Stimulated activated CD4-positive, alpha-beta T cell treated with anti-CD3 and anti-CD28 coated beads, TNF-alpha, amount 100 ng/mL, for 48 hours (primary cell): ENCODE data around the gene AFF2.

Experiments
- DNase-seq, 3 donors: peaks; one replicate each; pipeline ENCODE4 v3.0.0-alpha.2; 2020; ENCODE audit warnings: low read depth in 3 of 3

The AFF2 gene

DNA sequence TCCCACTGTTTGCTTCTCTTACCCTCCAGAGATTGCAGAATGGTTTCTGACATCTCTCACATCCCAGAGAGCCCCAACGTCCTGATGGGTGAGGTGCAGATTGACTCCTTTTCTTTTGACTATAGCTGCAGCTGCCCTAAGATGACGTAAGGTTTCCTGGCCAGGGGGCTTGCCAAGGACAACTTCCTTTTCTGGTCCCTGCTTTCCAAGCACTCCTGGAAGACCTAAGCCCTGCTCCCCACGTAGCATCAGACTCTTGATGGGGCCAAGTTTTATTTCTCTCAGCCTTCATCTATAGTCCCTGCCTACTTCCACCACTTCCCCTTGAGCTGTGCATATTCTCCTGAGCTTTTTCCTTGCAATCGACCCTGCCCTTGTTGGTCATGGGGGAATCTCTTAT lies 507.0 kb downstream of the AFF2 start:
- DNase-seq: no peak

- no peak for DNase-seq
These were observed 509.8 kb downstream of the AFF2 start for GRCh38 chrX:149010013-149010852.

DNA sequence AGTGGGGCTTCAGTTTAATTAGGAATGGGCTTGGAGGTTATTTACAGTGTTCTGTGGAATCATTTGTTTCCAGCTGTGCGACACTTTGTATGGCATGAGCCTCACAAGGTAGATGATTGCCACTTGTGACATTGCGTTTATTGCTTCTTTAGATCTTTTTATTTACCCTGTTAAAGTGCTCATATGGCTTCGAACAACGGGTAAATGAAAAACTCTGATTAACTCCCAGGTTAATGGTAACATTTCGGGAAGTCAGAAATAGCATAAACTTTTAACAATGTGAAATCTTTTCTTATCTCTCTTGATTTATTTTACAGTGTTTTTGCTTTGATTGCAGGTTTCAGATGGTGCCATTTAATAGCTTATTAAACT lies 510.4 kb downstream of the AFF2 start:
- DNase-seq: no peak

DNA sequence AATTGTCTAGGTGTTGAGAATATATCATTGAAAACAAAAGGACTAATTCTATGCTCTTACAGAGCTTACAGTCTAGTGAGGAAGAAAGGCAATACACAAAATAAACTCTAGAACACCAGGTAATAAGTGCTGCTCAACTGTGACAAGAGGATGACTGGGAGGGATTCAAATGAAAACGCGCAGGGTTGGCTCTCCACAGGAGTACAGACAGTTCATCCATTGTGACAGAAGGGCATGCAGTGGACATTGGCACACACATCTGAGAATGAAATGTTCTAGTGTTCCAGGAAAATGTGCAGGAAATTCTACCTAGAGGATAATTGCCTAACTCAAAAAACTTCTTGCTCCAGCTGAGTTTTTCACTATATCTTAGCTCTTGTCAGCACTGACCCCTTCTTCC lies 512.7 kb downstream of the AFF2 start:
- DNase-seq: no peak

- DNase-seq: no peak
These were observed 520.7 kb downstream of the AFF2 start for GRCh38 chrX:149021159-149021558.

- DNase-seq: no peak
These were observed 522.1 kb downstream of the AFF2 start for GRCh38 chrX:149022485-149022884.

DNA sequence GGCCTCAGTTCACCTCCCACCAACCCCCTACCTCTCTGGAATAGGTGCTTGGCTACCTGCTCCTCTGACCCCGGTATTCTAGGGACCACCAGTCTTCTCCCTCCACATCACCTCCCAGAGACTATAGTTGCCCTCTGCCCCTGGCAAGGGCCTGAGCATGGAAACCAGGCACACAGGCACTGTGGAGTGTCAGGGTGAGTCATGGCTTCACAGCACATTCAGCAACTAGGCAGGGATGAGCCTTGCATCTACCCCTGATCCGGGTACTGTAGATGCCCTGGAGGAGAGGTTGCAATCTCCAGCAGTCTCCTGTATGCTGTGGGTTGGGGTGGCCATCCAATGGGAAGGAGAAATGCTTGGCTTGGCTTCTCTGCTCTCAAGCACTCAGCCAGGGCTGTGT lies 532.0 kb downstream of the AFF2 start:
- no peak for DNase-seq

DNA sequence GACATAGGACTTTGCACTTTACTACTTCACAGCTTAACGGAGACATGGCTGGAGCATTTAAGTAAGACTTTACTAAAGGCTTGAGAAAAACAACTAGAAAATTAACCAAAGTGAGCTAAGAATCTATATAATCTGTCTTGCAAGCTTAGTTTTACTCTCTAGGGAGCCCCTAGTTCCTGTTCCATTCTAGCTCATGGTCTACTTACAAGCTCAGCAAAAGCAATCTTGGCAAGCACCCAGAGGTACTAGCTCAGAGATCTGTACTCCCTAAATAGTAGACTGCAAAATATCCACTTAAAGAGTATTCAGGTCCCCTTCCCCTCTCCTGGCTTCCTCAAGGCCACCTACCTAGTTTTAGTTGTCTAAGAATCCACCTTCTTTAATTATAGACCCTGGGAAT lies 535.7 kb downstream of the AFF2 start:
- no peak for DNase-seq

- DNase-seq: no peak
These were observed 537.0 kb downstream of the AFF2 start for GRCh38 chrX:149037281-149037870.

- DNase-seq: no peak
These were observed 538.6 kb downstream of the AFF2 start for GRCh38 chrX:149039057-149039456.

DNA sequence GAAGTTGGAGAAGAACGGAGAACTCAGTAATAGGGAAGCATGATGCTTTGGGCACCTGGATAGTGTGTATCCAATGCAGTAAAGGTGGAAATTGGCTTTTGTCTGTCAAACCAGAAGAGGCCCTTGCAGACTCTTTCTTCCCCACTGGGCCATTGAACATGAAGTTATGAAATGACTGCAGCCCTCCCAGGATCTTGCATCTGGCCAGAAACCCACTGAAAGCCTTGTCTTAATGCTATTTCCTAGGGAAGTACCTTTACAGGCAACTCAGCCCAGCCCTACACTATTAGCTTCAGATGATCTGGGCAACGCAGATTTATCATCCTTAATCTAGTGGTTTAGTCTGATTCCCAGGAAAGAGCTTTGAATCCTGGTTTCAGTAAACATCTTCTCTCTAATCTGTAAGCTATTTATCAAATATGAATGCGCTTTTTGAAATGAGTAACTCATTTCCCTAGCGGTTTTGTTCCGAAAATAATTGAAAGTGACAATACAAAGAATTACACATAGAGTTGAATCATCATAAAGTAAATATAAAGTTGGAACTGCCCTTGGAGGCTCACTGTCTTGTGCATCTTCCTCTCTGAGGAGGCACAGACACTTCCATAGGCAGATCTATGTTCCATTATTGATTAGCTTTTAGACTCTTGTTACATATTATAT lies 540.6 kb downstream of the AFF2 start:
- no peak for DNase-seq

- DNase-seq: no peak
These were observed 543.0 kb downstream of the AFF2 start for GRCh38 chrX:149043401-149043800.

DNA sequence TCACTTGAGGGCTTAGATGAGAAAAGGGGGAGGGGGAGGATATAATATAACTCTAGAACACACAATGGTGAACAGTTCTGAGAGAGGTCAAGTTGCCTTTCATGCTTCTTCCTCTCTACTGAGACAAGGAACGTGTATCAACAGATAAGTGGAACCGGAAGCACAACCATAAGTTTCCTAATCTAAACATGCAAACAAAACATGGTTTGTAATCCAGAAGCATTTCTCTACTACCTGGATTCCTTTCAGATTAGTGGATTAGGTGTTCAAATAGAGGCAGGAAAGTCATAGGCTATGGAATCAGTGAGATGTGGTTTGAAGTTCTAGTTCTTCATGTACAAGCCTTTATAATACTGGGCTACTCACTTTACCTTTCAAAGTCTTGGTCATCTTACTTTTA lies 544.1 kb downstream of the AFF2 start:
- DNase-seq: no peak

DNA sequence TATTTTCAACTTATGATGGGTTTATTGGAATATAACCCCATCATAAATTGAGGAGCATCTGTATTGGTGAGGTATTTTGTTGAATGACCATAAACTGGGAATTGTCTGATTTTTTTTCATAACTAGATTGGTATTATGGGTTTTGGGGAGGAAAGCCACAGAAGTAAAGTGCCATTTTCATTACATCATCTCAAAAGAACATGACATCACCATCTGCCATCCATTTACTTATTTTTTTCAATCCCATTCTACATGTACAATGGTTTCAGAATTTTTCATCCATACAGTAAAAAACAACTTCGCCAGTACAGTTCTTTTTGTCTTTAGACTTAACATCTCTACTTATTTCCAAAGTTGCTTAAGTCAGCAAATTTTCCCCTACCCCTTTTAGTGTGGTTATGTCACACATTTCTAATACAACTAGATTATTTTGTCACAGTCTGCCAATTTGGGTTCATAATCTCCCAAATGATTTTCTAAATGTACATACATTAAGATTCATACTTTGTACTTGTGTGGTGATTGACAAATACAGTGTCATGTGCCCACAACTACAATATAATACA lies 545.3 kb downstream of the AFF2 start:
- DNase-seq: no peak
